T1000 (cell line): ENCODE results near the gene TRAPPC2L.

Experiments
- DNase-seq: peaks from one replicate; lab custom pipeline; 2025; ENCODE audit warnings: mixed read lengths; lab: John Stamatoyannopoulos, UW

TRAPPC2L gene

DNA sequence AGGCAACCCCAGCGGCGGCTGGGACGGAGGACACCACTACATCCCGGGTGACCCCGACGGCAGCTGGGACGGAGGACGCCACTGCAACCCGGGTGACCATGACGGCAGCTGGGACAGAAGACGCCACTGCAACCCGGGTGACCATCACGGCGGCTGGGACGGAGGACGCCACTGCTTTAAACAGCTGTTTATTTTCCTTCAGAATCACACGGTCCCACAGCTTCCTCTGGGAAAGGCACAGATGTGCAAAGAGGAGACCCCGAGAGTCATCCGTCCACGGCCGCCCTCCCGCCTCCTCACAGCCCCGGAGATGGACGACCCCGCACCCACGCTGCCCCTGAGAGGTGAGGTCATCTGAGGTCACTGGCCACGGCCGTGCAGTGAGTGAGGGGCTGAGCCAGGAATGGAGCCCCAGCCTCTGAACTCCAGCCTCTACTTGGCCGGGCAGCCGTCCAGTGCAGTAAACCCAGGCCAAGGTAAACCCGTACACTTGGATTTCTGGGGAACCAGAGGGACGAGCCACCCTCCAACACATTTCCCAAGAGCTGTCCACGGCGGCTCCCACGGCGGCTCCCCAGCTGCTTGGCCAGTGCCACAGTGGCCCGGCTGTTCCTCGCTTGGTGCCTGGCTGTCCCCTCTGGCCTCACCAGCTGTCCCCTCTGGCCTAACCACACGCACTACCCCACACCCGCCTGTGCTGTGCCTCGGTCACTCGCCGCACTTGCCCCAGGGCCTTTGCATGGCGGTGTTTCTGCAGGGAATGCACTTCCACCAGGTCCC lies 52.7 kb downstream of the TRAPPC2L start:
- DNase-seq, result no peak

DNA sequence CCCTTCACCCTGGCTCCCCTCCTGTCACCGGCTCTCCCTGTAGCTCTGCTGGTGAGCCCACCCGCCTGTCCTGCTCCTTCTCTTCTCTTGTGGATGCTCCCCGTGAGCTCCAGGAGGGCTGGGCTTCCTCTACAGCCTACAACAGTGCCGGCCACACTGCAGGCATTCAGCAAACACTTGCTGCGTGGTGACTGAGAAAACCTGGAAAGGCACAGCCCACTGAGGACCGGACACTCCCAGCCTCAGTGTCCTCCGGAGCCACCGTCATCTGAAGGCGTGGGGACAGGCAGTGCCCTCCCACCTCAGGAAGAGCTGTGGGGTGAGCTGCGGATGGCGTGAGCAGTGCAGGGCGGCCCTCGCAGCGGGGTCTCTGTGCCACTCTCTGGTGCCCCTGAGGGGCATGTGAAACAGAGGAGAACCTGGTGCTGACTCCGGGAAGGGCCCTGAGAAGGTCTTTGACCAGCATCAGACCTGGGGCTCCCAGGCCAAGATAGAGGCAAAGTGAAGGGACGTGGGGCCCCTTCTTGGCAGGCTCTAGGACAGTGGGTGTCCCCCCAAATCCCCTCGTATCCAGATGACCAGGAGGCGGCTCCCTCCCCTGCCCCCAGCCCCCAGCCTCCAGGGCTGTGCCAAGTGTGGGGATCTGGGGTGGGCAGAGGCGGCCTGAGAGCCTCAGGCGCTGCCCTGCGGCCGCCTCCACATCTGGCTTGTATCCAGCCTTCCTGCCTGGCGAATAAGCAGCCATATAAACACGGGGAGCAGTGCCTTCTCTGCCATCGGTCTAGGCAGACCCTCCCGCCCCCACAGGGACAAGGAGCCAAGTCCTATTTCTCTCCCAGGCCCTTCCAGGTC lies 53.6 kb downstream of the TRAPPC2L start:
- no peak for DNase-seq

DNA sequence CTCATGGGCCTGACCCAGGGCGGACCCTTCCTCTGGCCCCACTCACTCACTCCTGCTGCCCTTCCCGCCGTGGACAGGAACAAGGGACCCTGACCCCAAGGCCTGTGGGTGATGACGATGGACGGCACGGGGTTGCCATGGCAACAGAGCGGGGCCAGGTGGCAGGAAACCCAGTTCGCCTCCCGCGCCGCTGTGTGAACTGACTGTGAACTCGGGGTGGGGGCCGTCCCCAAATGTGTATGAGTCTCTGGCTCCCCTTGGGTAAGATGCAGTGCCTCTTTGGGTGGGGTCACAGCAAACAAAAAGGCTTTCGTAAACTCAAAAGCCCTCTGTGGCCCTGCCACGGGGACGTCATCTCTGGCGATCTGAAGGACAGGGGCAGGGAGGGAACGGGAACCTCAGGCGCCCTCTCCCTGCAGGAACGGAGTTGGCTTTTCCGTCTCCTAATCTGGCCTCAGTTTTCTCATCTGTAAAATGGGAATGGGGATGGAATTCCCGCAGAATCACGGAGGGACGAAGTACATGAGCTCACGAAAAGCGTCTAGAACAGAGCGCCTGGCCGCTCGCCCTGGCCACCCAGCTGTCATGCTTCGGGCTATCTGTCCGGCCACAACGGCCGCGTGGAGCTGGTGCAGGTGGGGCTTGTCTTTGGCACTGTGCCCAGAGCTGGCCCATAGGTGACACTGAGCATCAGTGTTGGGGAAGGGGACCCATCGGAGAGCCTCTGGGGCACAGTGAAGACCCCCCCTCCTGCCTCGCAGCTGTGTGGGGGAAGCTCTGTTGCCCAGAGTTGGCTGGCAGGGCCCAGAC lies 54.4 kb downstream of the TRAPPC2L start:
- no peak for DNase-seq

DNA sequence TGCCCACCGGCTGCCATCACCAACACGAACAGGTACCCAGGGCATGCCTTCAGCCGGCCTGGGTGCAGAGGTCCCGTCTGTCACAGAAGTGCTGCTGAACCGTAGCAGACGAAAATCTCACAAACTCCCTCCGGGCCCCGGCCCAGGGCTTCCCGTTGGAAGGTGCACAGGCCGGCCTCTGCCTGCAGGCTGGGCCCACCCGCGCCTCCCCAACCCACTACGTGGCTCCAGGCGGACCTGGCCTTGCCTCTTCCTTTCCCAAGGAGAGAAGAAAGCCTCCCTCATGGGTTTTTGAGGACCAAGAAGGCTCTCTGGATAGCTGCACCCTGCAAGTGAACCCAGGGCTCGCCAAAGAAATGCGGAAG lies 55.0 kb downstream of the TRAPPC2L start:
- no peak for DNase-seq
